Psoas muscle (tissue), 8 donors: ENCODE data around the gene ATP13A1. TPM values are rescaled to one million over a fixed set of nuclear protein-coding genes. Genes with fewer than 3 reads are reported as not detected.

Experiments used
- ATAC-seq, 4 donors: fragments of 200-7000 bp; cut with Tn5 transposase; one replicate each; pipeline ENCODE4 v1.9.1; 2020; ENCODE audit warnings: moderate library complexity in 3 of 4, mild to moderate bottlenecking in 2 of 4
- DNase-seq, 2 donors: peaks; one replicate each; pipeline ENCODE4 v3.0.0-alpha.2; 2020
- H3K27ac ChIP-seq: fragments of 200-600 bp; one replicate; pipeline ENCODE4 v1.8.0; 2022
- H3K27me3 ChIP-seq, 3 donors: fragments of 200-600 bp in 1 of 3; one replicate each; pipeline versions ENCODE4 v1.6.1 to v1.8.0; 2013 to 2022; ENCODE audit warnings: low read length in 2 of 3, mild to moderate bottlenecking in 2 of 3, moderate library complexity in 1 of 3; ENCODE audit not compliant: insufficient read depth in 3 of 3
- H3K36me3 ChIP-seq, 2 donors: fragments of 200-600 bp in 1 of 2; one replicate each; pipeline versions ENCODE4 v1.6.1 to v1.8.0; 2013 to 2022; ENCODE audit warnings: low read depth in 1 of 2, mild to moderate bottlenecking in 1 of 2, moderate library complexity in 1 of 2; ENCODE audit not compliant: insufficient read depth in 1 of 2
- H3K4me1 ChIP-seq: fragments of 200-600 bp; one replicate; pipeline ENCODE4 v1.8.0; 2022
- H3K4me3 ChIP-seq: fragments of 200-600 bp; one replicate; pipeline ENCODE4 v1.8.0; 2022; ENCODE audit warnings: mild to moderate bottlenecking
- H3K9me3 ChIP-seq: fragments of 200-600 bp; one replicate; pipeline ENCODE4 v1.8.0; 2022
- WGBS, 3 donors: extraction: QIAGEN DNeasy Blood & Tissue Kit; methylation state at CpG; one replicate each; pipeline versions ENCODE4 v1.1.6 to v1.1.7; 2013; 5-methylcytosine and 5-hydroxymethylcytosine counted together
- intact Hi-C, 2 donors: fragments of 100-400 bp; cut with DNase I; formaldehyde crosslinking; loops; one replicate each; pipeline versions ENCODE4 v1.11.0 to v1.14.2; 2022
- long read RNA-seq, 2 donors: library from polyadenylated mRNA; unstranded; transcript quantifications; one replicate each; pipeline ENCODE4 v2.0.0, GENCODE V29; 2021
- polyA plus RNA-seq, 3 donors: library from polyadenylated mRNA; stranded (reverse); fragments of 200-250 nt; gene quantifications; one replicate each; pipeline ENCODE4 v1.2.3, GENCODE V29; 2013
- total RNA-seq, 4 donors: library from RNA; stranded (reverse); fragmentation: NEBNext Ultra II Directional in 2 of 4; extraction: Animal tissue kit (Norgen Biotek cat#: 25700) in 2 of 4; gene quantifications; one replicate each; pipeline versions ENCODE4 v1.2.1 to v1.2.4, GENCODE V29; 2021 to 2023
- TF ChIP-seq, protein P1 (sequence below): fragments of 200-600 bp; IDR thresholded peaks from one replicate; pipeline ENCODE4 v1.8.0; 2022; ENCODE audit warnings: antibody characterized with exemption
- donor health status: healthy with polysubstance abuse.
- donor health status: DM: no; HTN: no; CAD: no; lungs with moderate emphysema.
- donor health status: Bipolar disorder and iron deficiency.
- donor health status: healthy.
- donor health status: DM: yes; HTN: yes; CAD: no.
- donor health status: DM: no; HTN: no; CAD: no.
- donor health status: DM: no; HTN: no; CAD: no.
- donor health status: DM: yes; HTN: yes; CAD: no.

Gene ATP13A1
- total RNA-seq (10 to 100 TPM; 17.5 to 27.5 (median 21.4) TPM), polyA plus RNA-seq (10 to 100 TPM; 15.4 to 23.8 (median 20.6) TPM)
- long read RNA-seq, donor 1, transcript ATP13A1-202 (26 exons, 3,861 nt) = major isoform, 5 of 21 reads
- long read RNA-seq, donor 1, partial matches to known transcripts = 14 of 21 reads
- long read RNA-seq, donor 1, other reads (novel, unspliced or antisense) = 2 of 21 reads
- long read RNA-seq, donor 2, transcript ATP13A1-202 (26 exons, 3,861 nt) = major isoform, 5 of 33 reads
- long read RNA-seq, donor 2, partial matches to known transcripts = 22 of 33 reads
- long read RNA-seq, donor 2, other reads (novel, unspliced or antisense) = 6 of 33 reads

DNA sequence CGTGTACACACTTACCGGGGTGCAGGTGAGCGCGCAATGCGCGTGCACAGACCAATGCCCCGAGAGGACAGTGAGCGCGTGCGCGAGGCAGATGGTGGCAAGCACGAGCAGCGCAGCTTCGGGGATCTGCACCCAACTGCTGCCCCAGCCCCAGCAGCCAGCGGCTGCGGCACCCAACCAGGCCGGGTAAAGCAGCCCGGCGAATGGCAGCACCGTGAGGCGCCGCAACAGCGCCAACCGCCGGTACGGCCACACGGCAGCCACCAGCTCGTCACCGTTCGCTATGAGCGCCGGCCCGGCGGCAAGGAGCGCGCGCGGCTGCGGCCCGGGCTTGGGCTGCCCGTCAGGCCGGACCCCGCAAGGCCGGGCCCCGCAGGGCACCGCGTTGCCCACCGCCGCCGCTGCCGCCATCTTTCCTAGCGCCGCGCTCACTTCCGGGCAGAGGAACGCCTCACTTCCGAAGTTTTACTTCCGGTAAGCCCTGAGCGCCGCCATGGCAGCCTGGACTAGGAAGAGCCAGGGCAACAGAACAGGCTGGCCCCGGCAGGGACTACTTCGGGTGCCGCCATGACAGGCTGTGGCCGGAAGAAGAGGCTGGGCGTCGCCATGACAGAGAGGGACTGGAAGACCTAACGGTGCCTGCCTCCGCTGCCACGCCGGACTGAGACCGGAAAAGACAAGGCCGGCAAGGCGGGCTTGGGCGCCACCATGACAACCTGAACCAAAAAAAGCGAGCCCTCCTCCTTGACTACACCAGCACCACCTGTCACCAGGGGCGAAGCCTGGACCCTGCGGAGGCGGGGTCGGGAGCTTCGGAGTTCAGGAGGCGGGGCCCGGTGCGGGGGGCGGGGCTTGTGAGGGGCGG is at the start of gene ATP13A1:
Gene ATP13A1 (minus strand): TSS at position 421 of the 865 bp plus-strand sequence. CDS start 10 bp downstream, at position 411.
- WGBS, 3 donors = 0 to 1% (median 1%) methylated on average over 70 to 85 of the region's 85 CpGs
- DNase-seq (peak; percentile 96 to 99), ATAC-seq (peak; percentile 92 to 96 (median 95))
- TF ChIP-seq, protein P1, sequence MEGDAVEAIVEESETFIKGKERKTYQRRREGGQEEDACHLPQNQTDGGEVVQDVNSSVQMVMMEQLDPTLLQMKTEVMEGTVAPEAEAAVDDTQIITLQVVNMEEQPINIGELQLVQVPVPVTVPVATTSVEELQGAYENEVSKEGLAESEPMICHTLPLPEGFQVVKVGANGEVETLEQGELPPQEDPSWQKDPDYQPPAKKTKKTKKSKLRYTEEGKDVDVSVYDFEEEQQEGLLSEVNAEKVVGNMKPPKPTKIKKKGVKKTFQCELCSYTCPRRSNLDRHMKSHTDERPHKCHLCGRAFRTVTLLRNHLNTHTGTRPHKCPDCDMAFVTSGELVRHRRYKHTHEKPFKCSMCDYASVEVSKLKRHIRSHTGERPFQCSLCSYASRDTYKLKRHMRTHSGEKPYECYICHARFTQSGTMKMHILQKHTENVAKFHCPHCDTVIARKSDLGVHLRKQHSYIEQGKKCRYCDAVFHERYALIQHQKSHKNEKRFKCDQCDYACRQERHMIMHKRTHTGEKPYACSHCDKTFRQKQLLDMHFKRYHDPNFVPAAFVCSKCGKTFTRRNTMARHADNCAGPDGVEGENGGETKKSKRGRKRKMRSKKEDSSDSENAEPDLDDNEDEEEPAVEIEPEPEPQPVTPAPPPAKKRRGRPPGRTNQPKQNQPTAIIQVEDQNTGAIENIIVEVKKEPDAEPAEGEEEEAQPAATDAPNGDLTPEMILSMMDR = peak; percentile 23
- Histone ChIP-seq H3K4me3 (peak within 1 kb of the TSS; percentile 99), H3K9me3 (no peaks in the 10 kb centered on the region), H3K27ac (peak within 1 kb of the TSS; percentile 93), H3K36me3 (peaks cover 0 to 21% of the 10 kb centered on the region in 2 donors), H3K4me1 (peaks cover 14% of the 10 kb centered on the region), H3K27me3 (no peaks in the 10 kb centered on the region)
- intact Hi-C loops = loop anchor here in 1 of 2 donors (5.0 kb wide), 1 partner anchor 114 kb away; no protein-coding TSS in a partner anchor

DNA sequence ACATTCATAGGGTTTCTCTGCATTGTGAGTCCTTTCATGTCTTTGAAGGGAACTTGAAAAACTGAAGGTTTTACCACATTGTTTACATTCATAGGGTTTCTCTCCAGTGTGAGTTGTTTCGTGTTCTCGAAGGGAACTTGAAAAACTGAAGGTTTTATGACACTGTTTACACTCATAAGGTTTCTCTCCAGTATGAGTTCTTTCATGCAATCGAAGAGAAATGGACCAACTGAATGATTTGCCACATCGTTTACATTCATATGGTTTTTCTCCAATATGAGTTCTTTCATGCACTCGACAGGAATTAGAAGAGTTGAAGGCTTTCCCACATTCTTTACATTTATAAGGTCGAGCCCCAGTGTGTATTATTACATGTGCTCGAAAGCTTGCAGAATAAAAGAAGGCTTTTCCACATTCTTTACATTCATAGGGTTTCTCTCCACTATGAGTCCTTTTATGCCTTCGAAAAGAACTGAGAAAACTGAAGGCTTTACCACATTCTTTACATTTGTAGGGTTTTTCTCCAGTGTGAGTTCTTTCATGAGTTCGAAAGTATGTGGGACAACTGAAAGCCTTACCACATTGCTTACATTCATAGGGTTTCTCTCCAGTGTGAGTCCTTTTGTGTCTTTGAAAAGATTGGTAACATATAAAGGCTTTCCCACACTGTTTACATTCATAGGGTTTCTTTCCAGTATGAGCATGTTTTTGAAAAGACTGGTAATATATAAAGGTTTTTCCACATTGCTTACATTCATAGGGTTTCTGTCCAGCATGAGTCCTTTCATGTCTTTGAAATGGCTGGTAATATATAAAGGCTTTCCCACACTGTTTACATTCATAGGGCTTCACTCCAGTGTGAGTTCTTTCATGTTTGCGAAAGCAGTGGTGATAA is 48.7 kb upstream of the ATP13A1 start:
- no peak for ATAC-seq
- TF ChIP-seq, protein P1 = no peak
- H3K27ac ChIP-seq = no peak overlapping the region
- DNase-seq = no peak
- 98 to 99% (median 99%) methylated on average over 10 of the region's 10 CpGs for WGBS, 3 donors
- H3K4me1 ChIP-seq = no peaks in the 10 kb centered on the region
- peaks cover 100% of the 10 kb centered on the region for H3K9me3 ChIP-seq
- no peaks in the 10 kb centered on the region for H3K27me3 ChIP-seq
- intact Hi-C loops = no loop called here
- H3K4me3 ChIP-seq = no peak overlapping the region
- H3K36me3 ChIP-seq = peaks cover 35 to 36% of the 10 kb centered on the region in 2 donors

DNA sequence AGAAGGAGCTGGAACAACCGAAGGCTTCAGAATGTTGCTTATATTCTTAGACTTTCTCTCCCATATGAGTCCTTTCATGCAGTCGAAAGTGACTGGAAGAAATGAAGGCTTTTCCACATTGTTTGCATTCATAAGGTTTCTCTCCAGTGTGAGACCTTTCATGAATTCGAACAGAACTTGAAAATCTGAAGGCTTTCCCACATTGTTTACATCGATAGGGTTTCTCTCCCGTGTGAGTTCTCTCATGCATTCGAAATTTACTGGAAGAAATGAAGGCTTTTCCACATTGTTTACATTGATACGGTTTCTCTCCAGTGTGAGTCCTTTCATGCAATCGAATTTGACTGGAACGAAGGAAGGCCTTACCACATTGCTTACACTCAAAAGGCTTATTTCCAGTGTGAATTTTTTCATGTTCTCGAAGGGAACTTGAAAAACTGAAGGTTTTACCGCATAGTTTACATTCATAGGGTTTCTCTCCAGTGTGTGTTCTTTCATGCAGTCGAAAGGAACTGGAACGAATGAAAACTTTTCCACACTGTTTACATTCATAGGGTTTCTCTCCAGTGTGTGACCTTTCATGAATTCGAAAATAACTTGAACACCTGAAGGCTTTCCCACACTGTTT is 47.9 kb upstream of the ATP13A1 start:
- TF ChIP-seq, protein P1 = no peak
- intact Hi-C loops = no loop called here
- H3K9me3 ChIP-seq = peaks cover 96% of the 10 kb centered on the region

DNA sequence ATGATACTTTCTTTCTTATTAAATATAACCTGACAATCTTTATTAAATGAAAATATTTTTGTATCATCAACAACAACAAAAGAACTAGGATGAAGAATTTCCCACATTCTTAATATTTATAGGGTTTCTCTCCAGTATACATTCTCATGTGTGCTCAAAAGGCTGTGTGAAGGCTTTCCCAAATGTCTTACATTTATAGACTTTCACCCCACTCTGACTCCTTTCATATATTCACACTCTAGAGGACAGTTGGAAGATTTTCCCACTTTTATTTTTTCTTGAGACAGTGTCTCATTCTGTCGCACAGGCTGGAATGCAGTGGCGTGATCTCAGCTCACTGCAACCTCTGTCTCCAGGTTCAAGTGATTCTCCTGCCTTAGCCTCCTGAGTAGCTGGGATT is 47.0 kb upstream of the ATP13A1 start:
- intact Hi-C loops = no loop called here
- no peak overlapping the region for H3K4me3 ChIP-seq
- H3K36me3 ChIP-seq = peaks cover 31 to 35% of the 10 kb centered on the region in 2 donors
- WGBS, 3 donors = 92 to 100% (median 98%) methylated on average over 2 of the region's 2 CpGs
- DNase-seq (no peak), ATAC-seq (no peak)
- no peaks in the 10 kb centered on the region for H3K27me3 ChIP-seq
- H3K9me3 ChIP-seq = peaks cover 91% of the 10 kb centered on the region
- TF ChIP-seq, protein P1 = no peak
- H3K4me1 ChIP-seq = no peaks in the 10 kb centered on the region
- no peak overlapping the region for H3K27ac ChIP-seq

More for the DNA sequence above, 47.9 kb upstream of the ATP13A1 start:
- no peak overlapping the region for H3K4me3 ChIP-seq
- WGBS, 3 donors = 98% methylated on average over 14 of the region's 14 CpGs
- H3K4me1 ChIP-seq = no peaks in the 10 kb centered on the region
- H3K36me3 ChIP-seq = peaks cover 31 to 35% of the 10 kb centered on the region in 2 donors
- ATAC-seq = no peak
- DNase-seq = no peak
- H3K27me3 ChIP-seq = no peaks in the 10 kb centered on the region
- no peak overlapping the region for H3K27ac ChIP-seq
